ENCODE results near the gene PIK3C2A. TPM values are rescaled to one million over a fixed set of nuclear protein-coding genes. Genes with fewer than 3 reads are reported as not detected.

Gene PIK3C2A
- total and polyA plus RNA-seq, 4 donors = 8.2 to 89.9 (median 13.7) TPM

- Histone ChIP-seq H3K27ac (ENCODE audit: low read depth in 1 of 2, low read length in 2 of 2) (no peak overlapping the region), H3K27me3 (ENCODE audit: control insufficient read depth in 4 of 4, insufficient read depth in 4 of 4, low read length in 3 of 4) (no peaks in the 10 kb centered on the region), H3K4me3 (ENCODE audit: low read depth in 1 of 3, low read length in 3 of 3) (no peak overlapping the region), H3K9ac (ENCODE audit: low read depth in 1 of 2, low read length in 2 of 2) (no peak overlapping the region), H3K4me1 (ENCODE audit: control insufficient read depth in 4 of 4, insufficient read depth in 4 of 4, low read length in 3 of 4) (peaks cover 3 to 21% (median 14%) of the 10 kb centered on the region in 4 donors), H3K9me3 (ENCODE audit: control insufficient read depth in 4 of 4, low read length in 3 of 4) (no peaks in the 10 kb centered on the region), H3K36me3 (ENCODE audit: control insufficient read depth in 4 of 4, insufficient read depth in 3 of 4, low read depth in 1 of 4, low read length in 3 of 4) (peaks cover 0 to 3% (median 0%) of the 10 kb centered on the region in 4 donors)
- TF ChIP-seq RAD21 (IDR thresholded peaks at IDR 0.05) (no peak), FOXA1 (IDR thresholded peaks at IDR 0.05) (no peak), RXRA (IDR thresholded peaks at IDR 0.05) (no peak), HNF4G (IDR thresholded peaks at IDR 0.05) (no peak), ZBTB33 (IDR thresholded peaks at IDR 0.05) (no peak), TAF1 (conservative IDR thresholded peaks at IDR 0.05) (no peak), NR2F2 (IDR thresholded peaks at IDR 0.05) (no peak), EGR1 (IDR thresholded peaks at IDR 0.05; ENCODE audit: low read depth in 2 of 2) (no peak), ATF3 (IDR thresholded peaks at IDR 0.05) (no peak), MAX (IDR thresholded peaks at IDR 0.05) (no peak), GABPA (IDR thresholded peaks at IDR 0.05 in 1 of 2, conservative IDR thresholded peaks at IDR 0.05 in 1 of 2) (no peak)
- DNase-seq (ENCODE audit: low spot score) = no peak
- 95% methylated on average over 5 of the region's 5 CpGs for WGBS
These were observed 44.5 kb downstream of the PIK3C2A start for GRCh38 chr11:17163291-17163690.

- no peak overlapping the region for H3K4me3 ChIP-seq (ENCODE audit: low read depth in 1 of 3, low read length in 3 of 3)
- no peaks in the 10 kb centered on the region for H3K9me3 ChIP-seq (ENCODE audit: control insufficient read depth in 4 of 4, low read length in 3 of 4)
- no peak overlapping the region for H3K9ac ChIP-seq (ENCODE audit: low read depth in 1 of 2, low read length in 2 of 2)
- H3K36me3 ChIP-seq (ENCODE audit: control insufficient read depth in 4 of 4, insufficient read depth in 3 of 4, low read depth in 1 of 4, low read length in 3 of 4) = peaks cover 0 to 3% (median 0%) of the 10 kb centered on the region in 4 donors
- peaks cover 3 to 21% (median 14%) of the 10 kb centered on the region in 4 donors for H3K4me1 ChIP-seq (ENCODE audit: control insufficient read depth in 4 of 4, insufficient read depth in 4 of 4, low read length in 3 of 4)
- TF ChIP-seq RAD21 (IDR thresholded peaks at IDR 0.05) (no peak), NR2F2 (IDR thresholded peaks at IDR 0.05) (no peak), RXRA (IDR thresholded peaks at IDR 0.05) (no peak), ATF3 (IDR thresholded peaks at IDR 0.05) (no peak), EGR1 (IDR thresholded peaks at IDR 0.05; ENCODE audit: low read depth in 2 of 2) (no peak), MAX (IDR thresholded peaks at IDR 0.05) (no peak), GABPA (IDR thresholded peaks at IDR 0.05 in 1 of 2, conservative IDR thresholded peaks at IDR 0.05 in 1 of 2) (no peak)
- H3K27me3 ChIP-seq (ENCODE audit: control insufficient read depth in 4 of 4, insufficient read depth in 4 of 4, low read length in 3 of 4) = no peaks in the 10 kb centered on the region
- WGBS = 86% methylated on average over 2 of the region's 2 CpGs
- no peak overlapping the region for H3K27ac ChIP-seq (ENCODE audit: low read depth in 1 of 2, low read length in 2 of 2)
- DNase-seq (ENCODE audit: low spot score) = no peak
These were observed 45.4 kb downstream of the PIK3C2A start for GRCh38 chr11:17162376-17162775.

GRCh38 chr11:17161515-17161914 lies 46.3 kb downstream of the PIK3C2A start:
- H3K9me3 ChIP-seq (ENCODE audit: control insufficient read depth in 4 of 4, low read length in 3 of 4) = no peaks in the 10 kb centered on the region
- H3K36me3 ChIP-seq (ENCODE audit: control insufficient read depth in 4 of 4, insufficient read depth in 3 of 4, low read depth in 1 of 4, low read length in 3 of 4) = no peaks in the 10 kb centered on the region
- DNase-seq (ENCODE audit: low spot score) = no peak
- H3K27ac ChIP-seq (ENCODE audit: low read depth in 1 of 2, low read length in 2 of 2) = peak overlapping the region in 1 of 2 donors; percentile 54
- WGBS = 85% methylated on average over 1 of the region's 1 CpG
- no peak overlapping the region for H3K9ac ChIP-seq (ENCODE audit: low read depth in 1 of 2, low read length in 2 of 2)
- H3K27me3 ChIP-seq (ENCODE audit: control insufficient read depth in 4 of 4, insufficient read depth in 4 of 4, low read length in 3 of 4) = no peaks in the 10 kb centered on the region
- H3K4me1 ChIP-seq (ENCODE audit: control insufficient read depth in 4 of 4, insufficient read depth in 4 of 4, low read length in 3 of 4) = peaks cover 3 to 21% (median 14%) of the 10 kb centered on the region in 4 donors
- H3K4me3 ChIP-seq (ENCODE audit: low read depth in 1 of 3, low read length in 3 of 3) = no peak overlapping the region
- TF ChIP-seq RAD21 (IDR thresholded peaks at IDR 0.05) = no peak
- TF ChIP-seq EGR1 (IDR thresholded peaks at IDR 0.05; ENCODE audit: low read depth in 2 of 2) = no peak
- no peak for TF ChIP-seq HNF4G (IDR thresholded peaks at IDR 0.05)
- TF ChIP-seq RXRA (IDR thresholded peaks at IDR 0.05) = no peak
- no peak for TF ChIP-seq ATF3 (IDR thresholded peaks at IDR 0.05)
- TF ChIP-seq HNF4A (conservative IDR thresholded peaks at IDR 0.05) = no peak
- TF ChIP-seq TAF1 (conservative IDR thresholded peaks at IDR 0.05) = no peak
- TF ChIP-seq CTCF (IDR thresholded peaks at IDR 0.05; ENCODE audit: low read depth, low read length, missing input control) = no peak
- no peak for TF ChIP-seq JUND (IDR thresholded peaks at IDR 0.05)
- TF ChIP-seq MAX (IDR thresholded peaks at IDR 0.05) = no peak
- TF ChIP-seq REST (IDR thresholded peaks at IDR 0.05) = no peak
- no peak for TF ChIP-seq YY1 (IDR thresholded peaks at IDR 0.05)
- TF ChIP-seq SP1 (IDR thresholded peaks at IDR 0.05) = no peak
- no peak for TF ChIP-seq GABPA (IDR thresholded peaks at IDR 0.05 in 1 of 2, conservative IDR thresholded peaks at IDR 0.05 in 1 of 2)

Data from liver (tissue), 9 donors.